Psoas muscle (tissue), 8 donors: ENCODE results near the gene TGFBRAP1. TPM values are rescaled to one million over a fixed set of nuclear protein-coding genes. Genes with fewer than 3 reads are reported as not detected.

Experiments used
- ATAC-seq, 4 donors: fragments of 200-7000 bp; cut with Tn5 transposase; one replicate each; pipeline ENCODE4 v1.9.1; 2020; ENCODE audit warnings: moderate library complexity in 3 of 4, mild to moderate bottlenecking in 2 of 4
- DNase-seq, 2 donors: peaks; one replicate each; pipeline ENCODE4 v3.0.0-alpha.2; 2020
- H3K27ac ChIP-seq: fragments of 200-600 bp; one replicate; pipeline ENCODE4 v1.8.0; 2022
- H3K27me3 ChIP-seq, 3 donors: fragments of 200-600 bp in 1 of 3; one replicate each; pipeline versions ENCODE4 v1.6.1 to v1.8.0; 2013 to 2022; ENCODE audit warnings: low read length in 2 of 3, mild to moderate bottlenecking in 2 of 3, moderate library complexity in 1 of 3; ENCODE audit not compliant: insufficient read depth in 3 of 3
- H3K36me3 ChIP-seq, 2 donors: fragments of 200-600 bp in 1 of 2; one replicate each; pipeline versions ENCODE4 v1.6.1 to v1.8.0; 2013 to 2022; ENCODE audit warnings: low read depth in 1 of 2, mild to moderate bottlenecking in 1 of 2, moderate library complexity in 1 of 2; ENCODE audit not compliant: insufficient read depth in 1 of 2
- H3K4me1 ChIP-seq: fragments of 200-600 bp; one replicate; pipeline ENCODE4 v1.8.0; 2022
- H3K4me3 ChIP-seq: fragments of 200-600 bp; one replicate; pipeline ENCODE4 v1.8.0; 2022; ENCODE audit warnings: mild to moderate bottlenecking
- H3K9me3 ChIP-seq: fragments of 200-600 bp; one replicate; pipeline ENCODE4 v1.8.0; 2022
- WGBS, 3 donors: extraction: QIAGEN DNeasy Blood & Tissue Kit; methylation state at CpG; one replicate each; pipeline versions ENCODE4 v1.1.6 to v1.1.7; 2013; 5-methylcytosine and 5-hydroxymethylcytosine counted together
- intact Hi-C, 2 donors: fragments of 100-400 bp; cut with DNase I; formaldehyde crosslinking; loops; one replicate each; pipeline versions ENCODE4 v1.11.0 to v1.14.2; 2022
- long read RNA-seq, 2 donors: library from polyadenylated mRNA; unstranded; transcript quantifications; one replicate each; pipeline ENCODE4 v2.0.0, GENCODE V29; 2021
- polyA plus RNA-seq, 3 donors: library from polyadenylated mRNA; stranded (reverse); fragments of 200-250 nt; gene quantifications; one replicate each; pipeline ENCODE4 v1.2.3, GENCODE V29; 2013
- total RNA-seq, 4 donors: library from RNA; stranded (reverse); fragmentation: NEBNext Ultra II Directional in 2 of 4; extraction: Animal tissue kit (Norgen Biotek cat#: 25700) in 2 of 4; gene quantifications; one replicate each; pipeline versions ENCODE4 v1.2.1 to v1.2.4, GENCODE V29; 2021 to 2023
- TF ChIP-seq, protein P1 (sequence below): fragments of 200-600 bp; IDR thresholded peaks from one replicate; pipeline ENCODE4 v1.8.0; 2022; ENCODE audit warnings: antibody characterized with exemption
- donor health status: healthy with polysubstance abuse.
- donor health status: DM: no; HTN: no; CAD: no; lungs with moderate emphysema.
- donor health status: Bipolar disorder and iron deficiency.
- donor health status: healthy.
- donor health status: DM: yes; HTN: yes; CAD: no.
- donor health status: DM: no; HTN: no; CAD: no.
- donor health status: DM: no; HTN: no; CAD: no.
- donor health status: DM: yes; HTN: yes; CAD: no.

TGFBRAP1 gene, protein sequence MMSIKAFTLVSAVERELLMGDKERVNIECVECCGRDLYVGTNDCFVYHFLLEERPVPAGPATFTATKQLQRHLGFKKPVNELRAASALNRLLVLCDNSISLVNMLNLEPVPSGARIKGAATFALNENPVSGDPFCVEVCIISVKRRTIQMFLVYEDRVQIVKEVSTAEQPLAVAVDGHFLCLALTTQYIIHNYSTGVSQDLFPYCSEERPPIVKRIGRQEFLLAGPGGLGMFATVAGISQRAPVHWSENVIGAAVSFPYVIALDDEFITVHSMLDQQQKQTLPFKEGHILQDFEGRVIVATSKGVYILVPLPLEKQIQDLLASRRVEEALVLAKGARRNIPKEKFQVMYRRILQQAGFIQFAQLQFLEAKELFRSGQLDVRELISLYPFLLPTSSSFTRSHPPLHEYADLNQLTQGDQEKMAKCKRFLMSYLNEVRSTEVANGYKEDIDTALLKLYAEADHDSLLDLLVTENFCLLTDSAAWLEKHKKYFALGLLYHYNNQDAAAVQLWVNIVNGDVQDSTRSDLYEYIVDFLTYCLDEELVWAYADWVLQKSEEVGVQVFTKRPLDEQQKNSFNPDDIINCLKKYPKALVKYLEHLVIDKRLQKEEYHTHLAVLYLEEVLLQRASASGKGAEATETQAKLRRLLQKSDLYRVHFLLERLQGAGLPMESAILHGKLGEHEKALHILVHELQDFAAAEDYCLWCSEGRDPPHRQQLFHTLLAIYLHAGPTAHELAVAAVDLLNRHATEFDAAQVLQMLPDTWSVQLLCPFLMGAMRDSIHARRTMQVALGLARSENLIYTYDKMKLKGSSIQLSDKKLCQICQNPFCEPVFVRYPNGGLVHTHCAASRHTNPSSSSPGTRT
- 10 to 100 TPM; 13.3 to 21.4 (median 16.8) TPM for total RNA-seq
- 10 to 100 TPM in 1 of 3 donors, 1 to 10 TPM in 2; 5.4 to 18.2 (median 8.8) TPM for polyA plus RNA-seq
- long read RNA-seq, donor 1, full-length matches to known transcripts: 11 of 29 reads
- long read RNA-seq, donor 1, partial matches to known transcripts: 1 of 29 reads
- long read RNA-seq, donor 1, other reads (novel, unspliced or antisense): 17 of 29 reads
- long read RNA-seq, donor 2, full-length matches to known transcripts: 13 of 43 reads
- long read RNA-seq, donor 2, partial matches to known transcripts: 5 of 43 reads
- long read RNA-seq, donor 2, other reads (novel, unspliced or antisense): 25 of 43 reads

DNA sequence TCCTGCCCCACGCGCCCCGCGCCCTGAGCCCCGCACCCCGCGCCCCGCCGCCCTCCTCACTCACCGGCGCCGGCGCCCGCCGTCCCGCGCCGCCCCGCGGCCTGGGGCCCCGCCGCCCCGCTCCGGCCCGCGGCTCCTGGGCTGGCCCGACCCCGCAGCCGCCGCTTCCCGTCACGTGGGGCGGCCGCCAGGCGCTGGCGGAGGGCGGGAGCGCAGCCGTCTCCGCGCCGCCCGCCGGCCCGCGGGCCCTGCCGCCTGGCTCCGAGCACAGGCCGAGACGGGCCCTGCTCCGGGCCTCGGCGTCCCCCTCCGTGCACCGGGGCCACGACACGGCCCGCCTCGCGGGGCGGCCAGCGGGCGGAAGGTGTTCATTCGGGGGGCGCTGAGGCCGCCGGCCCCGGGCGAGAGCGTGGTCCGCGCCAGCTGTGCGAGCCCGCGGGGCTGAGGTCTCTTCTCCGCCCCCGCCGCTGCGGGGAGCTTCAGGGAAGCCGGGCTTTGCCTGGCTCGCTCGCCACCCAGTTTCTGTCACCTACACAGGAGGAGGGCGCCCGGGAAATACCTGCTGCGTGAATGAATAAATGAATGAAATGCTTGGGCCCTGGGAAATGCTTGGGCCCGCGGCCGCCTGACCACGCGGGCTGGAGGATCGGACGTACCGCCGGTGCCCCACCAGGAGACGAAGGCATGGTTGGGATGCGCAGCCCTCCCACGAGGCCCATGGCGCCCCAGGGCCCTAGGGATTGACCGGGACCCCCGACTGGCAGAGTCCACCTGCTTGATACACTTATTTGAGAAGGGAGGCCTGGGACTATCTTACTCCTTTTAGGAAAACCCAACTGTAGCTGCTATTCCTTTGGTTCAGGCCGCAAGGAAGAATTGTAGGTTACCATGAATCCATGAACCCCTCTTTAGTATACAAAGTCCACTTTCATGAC lies at the start of gene TGFBRAP1:
Gene TGFBRAP1, minus strand, starts transcription at position 175 of the 935 bp plus-strand sequence. CDS start 21,434 bp downstream, outside the sequence.
- peak; percentile 73 to 83 (median 78) for ATAC-seq
- Histone ChIP-seq H3K4me1 (peaks cover 20% of the 10 kb centered on the region), H3K9me3 (no peaks in the 10 kb centered on the region), H3K27ac (peak within 1 kb of the TSS; percentile 90), H3K4me3 (peak within 1 kb of the TSS; percentile 74), H3K27me3 (no peaks in the 10 kb centered on the region), H3K36me3 (peaks cover 0 to 9% of the 10 kb centered on the region in 2 donors)
- WGBS, 3 donors: 2 to 3% (median 3%) methylated on average over 48 to 101 of the region's 101 CpGs
- peak; percentile 69 to 72 for DNase-seq
- intact Hi-C loops: no loop called here
- TF ChIP-seq, protein P1, sequence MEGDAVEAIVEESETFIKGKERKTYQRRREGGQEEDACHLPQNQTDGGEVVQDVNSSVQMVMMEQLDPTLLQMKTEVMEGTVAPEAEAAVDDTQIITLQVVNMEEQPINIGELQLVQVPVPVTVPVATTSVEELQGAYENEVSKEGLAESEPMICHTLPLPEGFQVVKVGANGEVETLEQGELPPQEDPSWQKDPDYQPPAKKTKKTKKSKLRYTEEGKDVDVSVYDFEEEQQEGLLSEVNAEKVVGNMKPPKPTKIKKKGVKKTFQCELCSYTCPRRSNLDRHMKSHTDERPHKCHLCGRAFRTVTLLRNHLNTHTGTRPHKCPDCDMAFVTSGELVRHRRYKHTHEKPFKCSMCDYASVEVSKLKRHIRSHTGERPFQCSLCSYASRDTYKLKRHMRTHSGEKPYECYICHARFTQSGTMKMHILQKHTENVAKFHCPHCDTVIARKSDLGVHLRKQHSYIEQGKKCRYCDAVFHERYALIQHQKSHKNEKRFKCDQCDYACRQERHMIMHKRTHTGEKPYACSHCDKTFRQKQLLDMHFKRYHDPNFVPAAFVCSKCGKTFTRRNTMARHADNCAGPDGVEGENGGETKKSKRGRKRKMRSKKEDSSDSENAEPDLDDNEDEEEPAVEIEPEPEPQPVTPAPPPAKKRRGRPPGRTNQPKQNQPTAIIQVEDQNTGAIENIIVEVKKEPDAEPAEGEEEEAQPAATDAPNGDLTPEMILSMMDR: no peak

DNA sequence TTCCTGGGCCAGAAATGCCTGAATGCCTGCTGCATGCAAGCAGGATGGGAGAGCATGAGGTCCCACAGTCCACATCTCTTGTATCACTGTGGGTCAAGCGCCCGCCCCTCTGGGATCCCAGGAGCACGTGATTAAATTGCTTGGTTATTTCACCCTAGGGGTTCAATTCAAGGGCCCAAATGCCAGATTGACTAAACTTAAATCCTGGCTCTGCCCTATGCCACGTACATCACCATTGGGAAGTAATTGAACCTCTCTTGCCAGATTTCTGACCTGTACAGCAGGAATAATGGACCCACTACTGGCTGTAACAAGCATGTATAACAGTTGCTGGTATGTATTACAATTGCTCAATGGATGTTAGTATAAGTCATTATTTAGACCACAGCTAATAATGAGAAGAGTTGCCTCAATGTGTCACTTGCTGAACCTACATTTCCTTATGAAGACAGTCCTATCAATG lies 49.4 kb upstream of the TGFBRAP1 start:
- Histone ChIP-seq H3K36me3 (peaks cover 0 to 5% of the 10 kb centered on the region in 2 donors), H3K27me3 (no peaks in the 10 kb centered on the region), H3K9me3 (no peaks in the 10 kb centered on the region), H3K27ac (peak overlapping the region; percentile 84), H3K4me1 (peaks cover 97% of the 10 kb centered on the region), H3K4me3 (no peak overlapping the region)
- TF ChIP-seq, protein P1: no peak
- WGBS, 3 donors: 51 to 64% (median 59%) methylated on average over 4 of the region's 4 CpGs
- ATAC-seq (peak; percentile 9 to 40 (median 20)), DNase-seq (no peak)
- intact Hi-C loops: loop anchor here (10.0 kb wide), 2 partner anchors 366 to 406 kb away; partner anchors contain the start of gene NCK2 (in 1 of the 2)

DNA sequence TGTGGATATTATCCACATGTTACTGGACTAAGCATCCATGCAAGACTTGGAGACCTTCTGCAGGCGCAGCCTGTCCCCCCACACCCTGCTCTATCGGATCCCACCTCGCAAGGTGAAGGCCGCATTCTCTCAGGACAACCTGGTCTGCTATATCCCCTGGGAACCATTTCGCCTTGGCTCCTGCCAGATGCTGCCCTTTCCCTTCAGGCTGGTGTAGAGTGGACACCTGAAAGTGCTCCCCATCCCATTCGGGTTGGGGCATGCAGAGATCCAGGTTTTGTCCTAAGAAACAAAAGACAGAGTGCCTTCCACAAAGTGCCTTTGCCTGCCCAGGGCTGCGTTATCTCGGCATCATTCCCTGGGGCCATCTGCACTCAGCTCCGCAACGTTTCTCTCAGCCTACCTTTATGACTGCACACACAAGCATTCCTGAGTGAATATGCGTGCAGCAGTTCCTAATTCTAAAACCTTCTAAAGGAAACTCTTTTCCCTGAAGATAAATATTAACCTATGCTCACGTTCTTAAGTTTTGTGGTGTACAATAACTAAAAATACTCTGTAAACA lies 48.8 kb upstream of the TGFBRAP1 start:
- Histone ChIP-seq H3K9me3 (no peaks in the 10 kb centered on the region), H3K36me3 (no peaks in the 10 kb centered on the region), H3K4me3 (no peak overlapping the region), H3K27me3 (no peaks in the 10 kb centered on the region), H3K4me1 (peaks cover 96% of the 10 kb centered on the region), H3K27ac (peak overlapping the region; percentile 84)
- intact Hi-C loops: loop anchor here (10.0 kb wide), 2 partner anchors 366 to 406 kb away; partner anchors contain the start of gene NCK2 (in 1 of the 2)
- TF ChIP-seq, protein P1: no peak
- WGBS, 3 donors: 76 to 88% (median 77%) methylated on average over 12 of the region's 12 CpGs
- DNase-seq (no peak), ATAC-seq (no peak)
